Hepatocyte (in vitro differentiated cells): ENCODE data around the gene CATSPER3.

Source experiments
- EZH2 ChIP-seq: fragments of 200-600 bp; sonication (generic); IDR thresholded peaks from 2 replicates; pipeline ENCODE4 v1.6.1; 2016; ENCODE audit warnings: antibody characterized with exemption, mild to moderate bottlenecking, borderline replicate concordance
- EZH2phosphoT487 ChIP-seq: fragments of 200-600 bp; sonication (generic); IDR thresholded peaks from one replicate; pipeline ENCODE4 v1.6.1; 2018; ENCODE audit warnings: antibody characterized with exemption, mild to moderate bottlenecking, low read depth, moderate library complexity; ENCODE audit not compliant: unreplicated experiment, severe bottlenecking
- TF ChIP-seq, protein P1 (sequence below): fragments of 200-600 bp; sonication (generic); IDR thresholded peaks from 2 replicates; pipeline ENCODE4 v1.5.1; 2016; ENCODE audit warnings: antibody characterized with exemption, mild to moderate bottlenecking; ENCODE audit not compliant: poor library complexity

DNA sequence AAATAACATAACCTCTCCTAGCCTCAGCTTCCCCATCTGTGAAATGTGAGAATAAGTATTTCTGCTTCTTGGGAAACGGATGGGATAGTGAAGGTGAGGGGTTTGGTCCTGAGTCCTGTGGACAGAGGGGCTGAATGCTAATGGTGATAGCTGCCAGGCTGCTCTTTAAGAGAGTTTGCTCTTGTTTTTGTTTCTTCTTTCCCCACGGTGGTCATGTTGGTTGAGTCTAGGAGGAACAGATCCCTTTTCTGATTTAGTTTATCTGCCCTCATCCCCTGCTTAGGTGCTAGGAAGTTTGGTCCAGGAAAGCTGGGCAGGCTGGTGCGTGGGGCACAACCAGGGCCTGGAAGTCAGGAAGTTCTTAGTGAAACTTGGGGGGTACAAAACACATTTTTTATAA, 74.0 kb downstream of the CATSPER3 start:
- TF ChIP-seq EZH2 (no peak), EZH2phosphoT487 (no peak)
- TF ChIP-seq, protein P1, sequence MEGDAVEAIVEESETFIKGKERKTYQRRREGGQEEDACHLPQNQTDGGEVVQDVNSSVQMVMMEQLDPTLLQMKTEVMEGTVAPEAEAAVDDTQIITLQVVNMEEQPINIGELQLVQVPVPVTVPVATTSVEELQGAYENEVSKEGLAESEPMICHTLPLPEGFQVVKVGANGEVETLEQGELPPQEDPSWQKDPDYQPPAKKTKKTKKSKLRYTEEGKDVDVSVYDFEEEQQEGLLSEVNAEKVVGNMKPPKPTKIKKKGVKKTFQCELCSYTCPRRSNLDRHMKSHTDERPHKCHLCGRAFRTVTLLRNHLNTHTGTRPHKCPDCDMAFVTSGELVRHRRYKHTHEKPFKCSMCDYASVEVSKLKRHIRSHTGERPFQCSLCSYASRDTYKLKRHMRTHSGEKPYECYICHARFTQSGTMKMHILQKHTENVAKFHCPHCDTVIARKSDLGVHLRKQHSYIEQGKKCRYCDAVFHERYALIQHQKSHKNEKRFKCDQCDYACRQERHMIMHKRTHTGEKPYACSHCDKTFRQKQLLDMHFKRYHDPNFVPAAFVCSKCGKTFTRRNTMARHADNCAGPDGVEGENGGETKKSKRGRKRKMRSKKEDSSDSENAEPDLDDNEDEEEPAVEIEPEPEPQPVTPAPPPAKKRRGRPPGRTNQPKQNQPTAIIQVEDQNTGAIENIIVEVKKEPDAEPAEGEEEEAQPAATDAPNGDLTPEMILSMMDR, result no peak
